HG02938 (cell line): ENCODE results near the gene CHDH.

Experiments used
- ATAC-seq: cut with Tn5 transposase; IDR thresholded peaks from one replicate; pipeline ENCODE4 v1.9.1; 2021; ENCODE audit warnings: mild to moderate bottlenecking, moderate library complexity; ENCODE audit not compliant: unreplicated experiment

CHDH gene

GRCh38 chr3:53809764-53810400 is 36.3 kb downstream of the CHDH start:
- ATAC-seq: no peak

GRCh38 chr3:53809267-53809666 is 37.0 kb downstream of the CHDH start:
- no peak for ATAC-seq

- ATAC-seq: no peak
Observed at GRCh38 chr3:53808496-53808895, 37.7 kb downstream of the CHDH start.

- ATAC-seq: no peak
Observed at GRCh38 chr3:53807117-53807810, 39.0 kb downstream of the CHDH start.

GRCh38 chr3:53806182-53807116 is 39.8 kb downstream of the CHDH start:
- ATAC-seq: no peak

- ATAC-seq: no peak
Observed at GRCh38 chr3:53805463-53806159, 40.6 kb downstream of the CHDH start.

- ATAC-seq: no peak
Observed at GRCh38 chr3:53804697-53805462, 41.3 kb downstream of the CHDH start.

- no peak for ATAC-seq
Observed at GRCh38 chr3:53803816-53804695, 42.2 kb downstream of the CHDH start.

- ATAC-seq: no peak
Observed at GRCh38 chr3:53803124-53803815, 42.9 kb downstream of the CHDH start.

- no peak for ATAC-seq
Observed at GRCh38 chr3:53802256-53802880, 43.9 kb downstream of the CHDH start.

- ATAC-seq: no peak
Observed at GRCh38 chr3:53801319-53801718, 44.9 kb downstream of the CHDH start.

- ATAC-seq: no peak
Observed at GRCh38 chr3:53800041-53800906, 45.9 kb downstream of the CHDH start.

- no peak for ATAC-seq
Observed at GRCh38 chr3:53799338-53799865, 46.8 kb downstream of the CHDH start.

- ATAC-seq: no peak
Observed at GRCh38 chr3:53798144-53798543, 48.1 kb downstream of the CHDH start.

- no peak for ATAC-seq
Observed at GRCh38 chr3:53795789-53796560, 50.2 kb downstream of the CHDH start.

- no peak for ATAC-seq
Observed at GRCh38 chr3:53795176-53795575, 51.0 kb downstream of the CHDH start.
